ENCODE measurements around the gene OSBP2.

DNA sequence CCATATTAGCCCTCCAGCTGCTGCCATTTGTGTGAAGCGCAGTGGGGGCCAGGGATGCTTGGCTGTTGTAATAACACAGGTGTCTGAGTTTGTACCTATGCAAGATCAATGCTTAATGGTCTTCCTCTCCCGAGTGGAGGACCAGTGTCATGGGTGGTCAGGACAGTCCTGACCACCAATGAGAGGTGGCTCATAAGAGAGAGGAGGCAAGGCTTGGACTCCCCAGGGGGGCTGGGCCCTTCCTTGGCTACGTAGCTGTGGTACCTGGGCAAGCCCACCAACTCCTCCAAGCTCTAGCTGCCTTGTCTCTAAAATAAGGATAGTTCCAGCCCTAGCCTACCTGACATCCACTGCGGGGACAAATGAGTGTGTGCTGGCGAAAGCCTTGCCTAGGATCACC lies 79.2 kb downstream of the OSBP2 start:
- TF ChIP-seq FOXA1 (IDR thresholded peaks at IDR 0.05) = no peak
- TF ChIP-seq SP1 (IDR thresholded peaks at IDR 0.05) = no peak
- no peak for TF ChIP-seq FOXM1 (IDR thresholded peaks at IDR 0.05; ENCODE audit: borderline replicate concordance)
- no peak for TF ChIP-seq SUZ12 (IDR thresholded peaks at IDR 0.05)
- no peak for TF ChIP-seq ARNT (IDR thresholded peaks at IDR 0.05)
- no peak for TF ChIP-seq BHLHE40 (IDR thresholded peaks at IDR 0.05; ENCODE audit: borderline replicate concordance)
- no peak for TF ChIP-seq ZNF384 (IDR thresholded peaks at IDR 0.05)
- no peak for TF ChIP-seq TARDBP (IDR thresholded peaks at IDR 0.05)
- TF ChIP-seq CTBP1 (IDR thresholded peaks at IDR 0.05; ENCODE audit: borderline replicate concordance) = no peak
